Astrocyte of the cerebellum (primary cell): Measurements from ENCODE around the gene DMD.
"Not testable (repeated sequence)": the region's sequence is repeated elsewhere in the genome, so short reads cannot be mapped to it uniquely, and the experiment has no call there.

Experiments used
- DNase-seq: peaks from one replicate; pipeline ENCODE4 v3.0.0-alpha.2; 2011; ENCODE audit warnings: low read depth
- H3K4me3 ChIP-seq: 2 replicates; pipeline ENCODE4 v1.5.1; 2011; ENCODE audit warnings: mild to moderate bottlenecking, low read depth, low read length, moderate library complexity
- CTCF ChIP-seq: IDR thresholded peaks from 2 replicates; pipeline ENCODE4 v1.5.1; 2012; ENCODE audit warnings: low read length, low read depth, moderate library complexity, mild to moderate bottlenecking; ENCODE audit errors: missing control alignments
- in situ Hi-C: cut with HindIII; loops from 2 replicates; pipeline ENCODE4 v1.10.0; 2017; ENCODE audit warnings: low sequenced_read_pairs

DMD gene

GRCh38 chrX:33188881-33189280, 22.5 kb downstream of the DMD start:
- TF ChIP-seq CTCF: no peak
- DNase-seq: no peak
- in situ Hi-C loops: no loop called here

DNA sequence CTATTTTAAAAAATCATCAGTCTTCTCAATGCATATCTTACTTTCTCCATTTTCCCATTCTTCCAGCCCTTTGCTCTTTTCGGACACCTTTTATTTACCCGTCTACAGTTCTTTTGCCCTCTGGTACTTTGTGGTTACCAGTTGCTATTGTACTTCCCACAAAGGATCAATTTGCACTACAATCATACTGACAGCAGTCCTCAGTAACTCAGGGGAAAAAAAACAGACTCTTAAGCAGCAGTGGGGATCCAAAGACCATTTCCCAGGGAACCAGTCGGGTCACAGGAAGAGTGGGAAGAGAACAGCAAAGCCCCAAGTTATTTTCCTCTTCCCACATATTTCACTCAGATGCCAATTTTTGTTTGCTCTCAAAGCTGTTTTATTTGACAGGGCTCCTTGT, 23.1 kb downstream of the DMD start:
- in situ Hi-C loops: no loop called here
- no peak overlapping the region for H3K4me3 ChIP-seq
- no peak for DNase-seq
- no peak for TF ChIP-seq CTCF

More at GRCh38 chrX:33188881-33189280, 22.5 kb downstream of the DMD start:
- no peak overlapping the region for H3K4me3 ChIP-seq

DNA sequence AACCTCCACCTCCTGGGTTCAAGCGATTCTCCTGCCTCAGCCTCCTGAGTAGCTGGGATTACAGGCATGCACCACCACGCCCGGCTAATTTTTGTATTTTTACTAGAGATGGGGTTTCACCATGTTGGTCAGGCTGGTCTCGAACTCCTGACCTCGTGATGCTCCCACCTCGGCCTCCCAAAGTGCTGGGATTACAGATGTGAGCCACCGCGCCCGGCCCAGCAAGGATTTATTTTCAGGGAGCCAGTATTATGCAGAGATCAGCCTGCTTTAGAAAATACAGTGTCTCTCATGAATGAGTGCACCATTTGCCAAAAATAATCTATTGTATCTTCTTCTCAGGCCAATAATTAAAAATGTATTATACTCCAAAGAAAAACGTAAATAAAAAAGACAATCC, 26.5 kb downstream of the DMD start:
- in situ Hi-C loops, DNase-seq, H3K4me3 ChIP-seq: not testable (repeated sequence)

- in situ Hi-C loops: no loop called here
- peak; percentile 38 for DNase-seq
- no peak overlapping the region for H3K4me3 ChIP-seq
- no peak for TF ChIP-seq CTCF
Observed at GRCh38 chrX:33183361-33183760, 28.0 kb downstream of the DMD start.

DNA sequence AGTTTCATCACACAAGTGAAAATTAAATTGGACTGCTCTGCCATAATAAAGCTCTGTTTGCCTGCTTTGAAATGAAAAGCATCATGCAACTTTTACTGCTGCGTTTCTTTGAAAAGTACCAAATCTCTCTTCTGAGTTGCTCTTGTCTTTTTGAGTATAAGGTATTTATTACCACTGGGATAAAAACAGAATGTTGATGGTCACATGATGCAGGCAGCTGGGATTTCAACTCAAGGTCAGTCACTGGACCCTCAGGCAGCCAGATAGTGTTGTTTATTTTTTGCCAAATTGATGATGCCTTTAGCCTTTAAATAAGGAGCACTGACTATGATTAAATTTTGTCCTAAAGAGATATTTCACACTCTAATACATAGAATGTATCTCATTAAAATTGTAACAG, 32.7 kb downstream of the DMD start:
- no peak for TF ChIP-seq CTCF
- no peak overlapping the region for H3K4me3 ChIP-seq
- in situ Hi-C loops: no loop called here
- no peak for DNase-seq

DNA sequence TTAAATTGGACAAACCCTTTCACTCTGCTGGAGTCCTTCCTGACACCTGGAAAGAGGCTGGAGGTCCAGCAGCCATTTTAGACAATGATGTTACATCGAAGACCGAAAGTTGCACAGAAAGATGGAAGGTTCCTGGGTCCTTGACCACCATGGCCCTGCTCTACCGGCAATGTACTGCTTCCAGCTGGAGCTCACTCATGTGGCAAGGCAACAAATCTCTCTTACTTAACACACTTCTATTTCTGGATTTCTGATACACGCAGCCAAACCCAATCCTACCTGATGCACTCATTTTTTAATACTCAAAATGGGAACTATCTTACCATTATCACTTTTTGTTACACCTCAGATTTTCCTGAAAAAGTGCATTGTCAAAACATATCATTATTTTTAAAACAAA, 33.1 kb downstream of the DMD start:
- DNase-seq: no peak
- TF ChIP-seq CTCF: no peak
- H3K4me3 ChIP-seq: no peak overlapping the region
- in situ Hi-C loops: no loop called here

DNA sequence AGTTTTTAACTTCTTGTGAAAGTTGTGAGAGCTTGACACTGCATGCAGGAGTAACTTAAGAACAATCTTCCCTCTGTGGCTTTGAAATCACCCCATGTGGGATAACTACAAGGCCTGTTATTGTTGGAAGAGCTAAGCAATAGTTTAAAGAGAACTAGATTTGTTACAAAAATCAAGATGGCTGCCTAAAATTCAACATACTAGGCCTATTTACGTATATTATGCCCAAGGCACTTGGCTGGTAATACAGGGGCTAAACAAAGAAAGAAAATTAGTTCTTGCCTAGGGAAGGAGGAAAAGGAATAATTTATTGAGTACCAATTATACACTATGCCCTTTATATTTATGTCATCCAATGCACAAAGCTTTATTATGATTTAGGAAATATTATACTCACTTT, 36.1 kb downstream of the DMD start:
- in situ Hi-C loops: no loop called here
- DNase-seq: no peak
- no peak overlapping the region for H3K4me3 ChIP-seq
- TF ChIP-seq CTCF: no peak
